HG03196 (cell line): ENCODE results near the gene C10orf62.
"Not testable (repeated sequence)": the region's sequence is repeated elsewhere in the genome, so short reads cannot be mapped to it uniquely, and the experiment has no call there.

Experiments used
- ATAC-seq: cut with Tn5 transposase; IDR thresholded peaks from one replicate; pipeline ENCODE4 v1.9.1; 2021; ENCODE audit not compliant: unreplicated experiment

Gene C10orf62

DNA sequence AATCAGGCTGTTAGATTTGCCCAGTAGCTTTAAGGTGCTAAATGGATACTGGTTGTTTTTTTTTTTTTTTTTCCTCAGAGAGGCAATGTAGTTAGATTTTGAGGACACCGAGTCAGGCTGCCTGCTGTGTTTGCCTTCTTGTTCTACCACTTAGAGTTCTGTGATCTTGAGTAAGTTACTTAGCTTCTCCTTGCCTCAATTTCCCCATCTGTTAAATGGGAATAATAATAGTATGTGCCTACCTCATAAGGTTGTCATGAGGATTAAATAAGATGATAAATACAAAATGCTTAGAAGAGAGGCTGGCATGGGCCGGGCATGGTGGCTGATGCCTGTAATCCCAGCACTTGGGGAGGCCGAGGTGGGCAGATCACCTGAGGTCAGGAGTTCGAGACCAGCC lies 29.2 kb downstream of the C10orf62 start:
- ATAC-seq, result no peak

DNA sequence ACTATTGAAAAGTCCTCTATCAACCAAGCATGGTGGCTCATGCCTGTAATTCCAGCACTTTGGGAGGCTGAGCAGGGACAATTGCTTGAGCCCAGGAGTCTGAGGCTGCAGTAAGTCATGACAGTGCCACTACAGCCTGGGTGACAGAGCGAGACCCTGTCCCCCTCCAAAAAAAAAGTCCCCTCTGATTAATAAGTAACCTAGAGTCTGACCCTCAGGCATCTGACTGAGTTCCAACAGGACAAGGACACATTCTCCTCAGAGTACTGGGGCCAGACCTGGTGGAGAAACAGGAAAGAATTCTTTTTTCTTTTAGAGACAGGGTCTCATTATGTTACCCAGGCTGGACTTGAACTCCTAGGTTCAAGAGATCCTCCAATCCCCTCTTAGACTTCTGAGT lies 33.8 kb downstream of the C10orf62 start:
- ATAC-seq, result no peak

GRCh38 chr10:97627731-97628130 lies 38.2 kb downstream of the C10orf62 start:
- no peak for ATAC-seq

DNA sequence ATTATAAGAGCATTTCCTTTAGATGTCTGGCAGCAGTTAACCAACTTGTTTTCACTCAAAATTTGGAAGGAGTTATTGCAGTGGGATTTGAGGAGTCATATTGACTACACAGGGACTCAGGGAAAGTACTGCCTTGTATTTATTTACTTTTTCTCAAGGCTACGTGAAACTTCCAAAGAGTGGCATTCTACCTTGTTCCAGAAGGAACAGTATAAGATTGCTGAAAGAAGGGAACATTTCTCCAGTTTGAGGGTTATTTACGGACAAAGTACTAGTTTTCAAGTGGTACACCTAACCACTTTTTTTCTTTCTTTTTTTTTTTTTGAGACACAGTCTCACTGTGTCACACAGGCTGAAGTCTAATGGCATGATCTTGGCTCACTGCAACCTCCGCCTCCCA lies 38.7 kb downstream of the C10orf62 start:
- ATAC-seq, result no peak

DNA sequence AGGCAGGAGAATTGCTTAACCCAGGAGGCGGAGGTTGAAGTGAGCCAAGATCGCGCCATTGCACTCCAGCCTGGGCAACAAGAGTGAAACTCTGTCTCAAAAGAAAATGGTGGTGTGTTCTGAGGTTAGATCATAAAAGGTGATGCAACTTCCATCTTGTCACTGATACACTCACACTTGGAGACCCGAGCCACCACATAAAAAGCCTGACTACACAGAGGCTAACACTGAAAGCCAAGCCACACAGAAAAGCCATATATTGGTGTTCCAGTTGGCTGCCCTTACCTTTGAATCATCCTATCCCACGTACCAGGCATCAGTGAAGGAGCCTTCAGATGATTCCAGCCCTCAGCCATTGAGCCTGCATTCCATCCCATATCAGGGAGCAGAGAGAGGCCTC lies 39.8 kb downstream of the C10orf62 start:
- ATAC-seq, result no peak

GRCh38 chr10:97631098-97631497 lies 41.6 kb downstream of the C10orf62 start:
- no peak for ATAC-seq

DNA sequence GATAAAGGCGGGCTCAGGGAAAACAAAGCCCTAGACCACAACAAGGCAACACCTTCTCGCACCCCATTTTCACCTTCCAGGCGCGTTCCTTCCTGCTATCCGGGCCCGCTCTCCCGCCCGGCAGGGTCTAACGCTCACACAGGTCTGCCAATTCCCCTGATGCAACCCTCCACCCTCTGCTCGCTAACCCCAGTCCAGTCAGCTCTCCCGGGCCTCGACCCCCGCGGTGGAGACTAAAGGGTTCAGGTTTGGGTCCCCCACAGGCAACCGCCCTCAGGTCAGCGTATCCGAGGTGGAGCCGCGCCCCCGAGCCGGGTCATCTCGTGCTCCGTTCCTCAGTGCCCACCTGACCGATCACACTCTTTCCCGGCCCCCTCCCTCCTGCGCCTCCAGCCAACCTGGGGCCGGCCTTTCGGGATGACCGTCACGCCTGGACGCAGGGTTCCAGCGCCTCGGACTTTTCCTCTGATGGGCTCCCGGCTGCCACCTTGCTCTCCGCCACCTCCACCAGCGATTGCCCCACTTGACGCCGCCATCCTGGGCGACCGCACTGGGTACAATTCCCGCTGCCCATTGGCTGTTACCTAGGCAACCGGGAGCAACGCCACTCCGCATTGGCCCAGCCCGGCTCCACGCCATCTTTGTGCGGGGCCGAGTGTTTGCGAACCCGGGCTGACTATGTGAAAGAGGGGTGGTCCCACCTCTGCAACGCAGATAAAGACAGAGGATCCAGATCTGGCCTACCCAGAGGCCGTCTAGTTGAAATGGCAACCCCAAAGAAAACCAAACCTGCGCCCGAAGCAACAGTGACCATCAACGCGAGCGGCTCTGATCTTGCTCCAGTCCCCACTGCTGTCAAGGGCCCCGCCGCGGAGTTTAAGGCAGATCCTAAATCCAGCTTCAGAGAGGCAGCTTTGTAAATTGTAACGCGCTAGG lies 43.7 kb downstream of the C10orf62 start, which contains the start of gene MORN4:
Gene MORN4 (minus strand): TSS at position 552 of the 936 bp plus-strand sequence. CDS start 13,847 bp downstream, outside the sequence.
- peak; percentile 96 for ATAC-seq

DNA sequence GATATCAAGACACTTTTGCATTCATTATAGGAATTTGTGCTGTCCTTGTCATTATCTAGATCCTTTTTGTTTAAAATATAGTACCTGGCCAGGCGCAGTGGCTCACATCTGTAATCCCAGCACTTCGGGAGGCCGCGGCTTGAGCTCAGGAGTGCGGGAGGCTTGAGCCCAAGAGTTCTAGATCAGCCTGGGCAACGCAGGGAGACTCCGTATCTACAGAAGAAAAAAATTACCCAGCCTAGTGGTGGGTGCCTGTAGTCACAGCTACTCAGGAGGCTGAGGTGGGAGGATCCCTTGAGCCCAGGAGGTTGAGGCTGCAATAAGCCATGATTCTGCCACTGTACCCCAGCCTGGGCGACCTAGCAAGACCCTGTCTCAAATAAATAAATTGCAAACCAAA lies 44.4 kb downstream of the C10orf62 start:
- ATAC-seq, result no peak

DNA sequence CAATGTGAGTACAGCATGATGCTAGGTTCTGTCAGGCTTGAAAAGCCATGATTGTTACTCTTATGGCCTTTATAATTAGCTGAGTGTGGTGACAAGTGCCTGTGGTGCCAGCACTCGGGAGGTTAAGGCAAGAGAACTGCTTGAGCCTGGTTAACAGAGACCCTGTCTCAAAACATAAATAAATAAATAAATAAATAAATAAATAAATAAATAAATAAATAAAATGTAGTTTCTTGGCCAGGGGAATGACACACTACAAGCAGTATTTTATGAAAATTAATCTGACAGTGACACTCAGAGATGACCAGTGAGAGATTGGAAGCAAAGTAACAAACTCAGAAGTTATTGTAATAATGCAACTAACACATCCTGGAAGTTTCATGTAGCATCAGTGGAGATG lies 46.1 kb downstream of the C10orf62 start:
- ATAC-seq, result no peak

DNA sequence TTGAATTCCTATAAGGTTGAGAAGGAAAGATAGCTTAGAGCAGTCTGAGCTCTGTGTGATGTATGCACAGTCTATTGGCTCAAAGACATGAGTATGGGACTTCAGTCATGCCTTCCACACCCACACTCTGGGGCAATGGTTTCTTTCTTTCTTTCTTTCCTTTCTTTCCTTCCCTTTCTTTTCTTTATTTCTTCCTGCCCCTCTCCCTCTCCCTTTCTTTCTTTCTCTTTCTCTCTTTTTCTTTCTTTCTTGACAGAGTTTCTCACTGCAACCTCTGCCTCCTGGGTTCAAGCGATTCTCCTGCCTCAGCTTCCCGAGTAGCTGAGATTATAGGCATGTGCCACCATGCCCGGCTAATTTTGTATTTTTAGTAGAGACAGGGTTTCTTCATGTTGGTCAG lies 49.6 kb downstream of the C10orf62 start:
- ATAC-seq, result not testable (repeated sequence)

- ATAC-seq, result peak; percentile 98
Observed at GRCh38 chr10:97640174-97640867, 50.8 kb downstream of the C10orf62 start, which contains the start of gene PI4K2A. Gene PI4K2A, plus strand, starts transcription at chr10:97640671. Its CDS starts 72 bp downstream, at chr10:97640743.
